ENCODE measurements around the gene SSTR3. TPM values are rescaled to one million over a fixed set of nuclear protein-coding genes. Genes with fewer than 3 reads are reported as not detected.
A peak's percentile ranks its signal among the peaks of the same experiment; 100 is the strongest.

Gene SSTR3
- total and polyA plus RNA-seq, 10 of the 15 experiments (the other 5 are each of a cell fraction or from before 2014, with no cell fraction given), result 0.03 to 4.5 (median 2.4) TPM

- TF ChIP-seq, protein P1, sequence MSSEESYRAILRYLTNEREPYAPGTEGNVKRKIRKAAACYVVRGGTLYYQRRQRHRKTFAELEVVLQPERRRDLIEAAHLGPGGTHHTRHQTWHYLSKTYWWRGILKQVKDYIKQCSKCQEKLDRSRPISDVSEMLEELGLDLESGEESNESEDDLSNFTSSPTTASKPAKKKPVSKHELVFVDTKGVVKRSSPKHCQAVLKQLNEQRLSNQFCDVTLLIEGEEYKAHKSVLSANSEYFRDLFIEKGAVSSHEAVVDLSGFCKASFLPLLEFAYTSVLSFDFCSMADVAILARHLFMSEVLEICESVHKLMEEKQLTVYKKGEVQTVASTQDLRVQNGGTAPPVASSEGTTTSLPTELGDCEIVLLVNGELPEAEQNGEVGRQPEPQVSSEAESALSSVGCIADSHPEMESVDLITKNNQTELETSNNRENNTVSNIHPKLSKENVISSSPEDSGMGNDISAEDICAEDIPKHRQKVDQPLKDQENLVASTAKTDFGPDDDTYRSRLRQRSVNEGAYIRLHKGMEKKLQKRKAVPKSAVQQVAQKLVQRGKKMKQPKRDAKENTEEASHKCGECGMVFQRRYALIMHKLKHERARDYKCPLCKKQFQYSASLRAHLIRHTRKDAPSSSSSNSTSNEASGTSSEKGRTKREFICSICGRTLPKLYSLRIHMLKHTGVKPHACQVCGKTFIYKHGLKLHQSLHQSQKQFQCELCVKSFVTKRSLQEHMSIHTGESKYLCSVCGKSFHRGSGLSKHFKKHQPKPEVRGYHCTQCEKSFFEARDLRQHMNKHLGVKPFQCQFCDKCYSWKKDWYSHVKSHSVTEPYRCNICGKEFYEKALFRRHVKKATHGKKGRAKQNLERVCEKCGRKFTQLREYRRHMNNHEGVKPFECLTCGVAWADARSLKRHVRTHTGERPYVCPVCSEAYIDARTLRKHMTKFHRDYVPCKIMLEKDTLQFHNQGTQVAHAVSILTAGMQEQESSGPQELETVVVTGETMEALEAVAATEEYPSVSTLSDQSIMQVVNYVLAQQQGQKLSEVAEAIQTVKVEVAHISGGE (CRISPR knock-in tag; IDR thresholded peaks at IDR 0.05), result no peak
- no peak for TF ChIP-seq ZNF622 (IDR thresholded peaks at IDR 0.05)
Measured at GRCh38 chr22:37213941-37214730, 1.9 kb upstream of the SSTR3 start (continued).

GRCh38 chr22:37213218-37213855, 1.1 kb upstream of the SSTR3 start:
- intact Hi-C loops (cut with micrococcal nuclease; ENCODE audit: unreplicated experiment) (no loop called here), in situ Hi-C loops (cut with MboI) (loop anchor here (25.0 kb wide), 1 partner anchor 1826 kb away; the partner anchor contains the start of gene HMOX1)
- H3K36me3 ChIP-seq (ENCODE audit: control insufficient read depth in 2 of 2, insufficient read depth in 2 of 2, low read length in 1 of 2), result no peaks in the 10 kb centered on the region; a peak in 3 of 4 replicates
- no peak for FAIRE-seq
- RAD21 ChIA-PET (ENCODE audit: unreplicated experiment), result no interaction called here
- no peaks in the 10 kb centered on the region for H4K20me1 ChIP-seq (ENCODE audit: control insufficient read depth, insufficient read depth)
- 88% methylated on average over 18 of the region's 18 CpGs for WGBS (ENCODE audit: insufficient coverage, insufficient replicate concordance, low lambda C conversion rate, missing lambda C conversion rate)
- BruUV-seq (replicated peaks), result no TSS peak
- H3K27ac ChIP-seq (ENCODE audit: control insufficient read depth, insufficient read depth), result no peak overlapping the region
- SMC1A ChIA-PET (ENCODE audit: uncharacterized antibody, unreplicated experiment), result interaction anchor here (1.2 kb wide), 1 partner anchor 12 kb away, joined by 3 read pairs; no protein-coding TSS in a partner anchor
- no peaks in the 10 kb centered on the region for H3K9me3 ChIP-seq (replicated peaks; ENCODE audit: control insufficient read depth, insufficient read depth, low read length)
- no peak for ATAC-seq
- no peak for TF ChIP-seq CBFB (IDR thresholded peaks at IDR 0.05; ENCODE audit: low read depth)
- peak; percentile 69 for TF ChIP-seq DPF2 (IDR thresholded peaks at IDR 0.05)
- CTCF ChIA-PET, result interaction anchor here (8.1 kb wide), 1 partner anchor 47 kb away, joined by 88 read pairs; no protein-coding TSS in a partner anchor
- H3K4me1 ChIP-seq (ENCODE audit: control insufficient read depth, insufficient read depth, low read length), result peaks cover 30% of the 10 kb centered on the region
- no peak overlapping the region for H2AFZ ChIP-seq (ENCODE audit: control insufficient read depth, low read depth, low read length)
- no peaks in the 10 kb centered on the region for H3K27me3 ChIP-seq (replicated peaks in 1 of 2; ENCODE audit: control insufficient read depth in 2 of 2, insufficient read depth in 2 of 2, low read length in 1 of 2)
- no peak for DNase-seq (ENCODE audit: low read depth, low spot score)
- POLR2A ChIA-PET, result interaction anchor here (1.0 kb wide), 1 partner anchor 29 kb away, joined by 3 read pairs; no protein-coding TSS in a partner anchor
- H3K4me2 ChIP-seq (ENCODE audit: control insufficient read depth, insufficient read depth), result no peak overlapping the region
- H3K9ac ChIP-seq (ENCODE audit: control insufficient read depth, insufficient read depth, low read length), result no peak overlapping the region
- no peak overlapping the region for H3K4me3 ChIP-seq
- H3K79me2 ChIP-seq (ENCODE audit: control insufficient read depth, insufficient read depth, low read length), result peaks cover 5% of the 10 kb centered on the region

Measured in GM12878 (cell line).